ENCODE data around the gene MAGEA9B.
"Not testable (repeated sequence)": the region's sequence is repeated elsewhere in the genome, so short reads cannot be mapped to it uniquely, and the experiment has no call there.

MAGEA9B gene

DNA sequence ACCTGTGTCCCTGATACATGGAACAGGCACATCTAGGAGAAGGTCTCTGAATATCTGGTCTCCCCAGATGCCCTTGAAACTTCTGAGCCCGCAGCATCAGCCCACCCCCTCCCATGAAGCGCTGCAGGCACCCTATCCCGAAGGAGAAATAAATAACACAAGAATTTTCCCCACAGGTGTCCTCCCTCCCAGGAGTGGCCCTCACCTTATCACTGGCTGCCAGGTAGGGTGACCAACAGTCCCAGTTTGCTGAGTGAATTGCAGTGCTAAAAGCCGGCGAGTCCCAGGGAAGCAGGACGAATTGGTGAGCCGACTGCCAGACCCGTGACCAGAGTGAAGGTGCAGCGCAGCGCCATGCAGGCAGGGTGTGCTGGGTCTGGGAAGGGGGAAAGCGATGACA, 53.3 kb downstream of the MAGEA9B start:
- DNase-seq, result not testable (repeated sequence)

DNA sequence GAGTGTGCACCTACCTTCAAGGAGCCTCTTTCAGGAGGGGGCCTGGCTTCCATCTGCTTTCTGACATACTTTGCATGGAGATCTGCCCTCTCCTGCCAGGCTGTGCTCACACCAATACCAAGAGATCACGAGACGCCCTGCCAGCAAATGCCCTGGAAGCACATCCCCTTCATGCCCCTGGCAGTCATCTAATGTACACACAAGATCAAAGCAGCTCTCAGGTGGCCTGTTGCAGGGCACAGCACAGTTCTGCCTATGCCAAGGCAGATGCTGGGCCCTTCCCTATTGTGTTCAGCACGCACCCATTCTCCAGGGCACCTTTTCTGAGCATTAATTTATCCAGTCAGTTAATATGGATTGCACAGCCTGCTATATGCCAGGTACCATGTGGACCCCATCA, 54.4 kb downstream of the MAGEA9B start:
- DNase-seq, result not testable (repeated sequence)
